ENCODE data around the gene RTKN.

GRCh38 chr2:74461187-74462053 is 19.7 kb upstream of the RTKN start:
- TF ChIP-seq CTCF (IDR thresholded peaks at IDR 0.05) (peak in 1 of 6 experiments; percentile 17), POLR2A (IDR thresholded peaks at IDR 0.05) (no peak)

All from adrenal gland (tissue), 5 donors.